Posterior vena cava (tissue), 2 donors: ENCODE results near the gene PDZD4. TPM values are rescaled to one million over a fixed set of nuclear protein-coding genes. Genes with fewer than 3 reads are reported as not detected.

Experiments used
- DNase-seq: peaks from one replicate; pipeline ENCODE4 v3.0.0-alpha.2; 2020; ENCODE audit warnings: low spot score
- intact Hi-C, 2 donors: fragments of 100-400 bp; cut with DNase I; formaldehyde crosslinking; loops; one replicate each; pipeline versions ENCODE4 v1.14.1 to v1.14.2; 2022 to 2023
- total RNA-seq, 2 donors: library from RNA; stranded (reverse); fragmentation: NEBNext Ultra II Directional; extraction: Animal tissue kit (Norgen Biotek cat#: 25700); gene quantifications; one replicate each; pipeline ENCODE4 v1.2.1, GENCODE V29; 2021
- donor health status: DM: yes; HTN: yes; CAD: no.
- donor health status: DM: yes; HTN: yes; CAD: no.

Gene PDZD4
- total RNA-seq, 2 donors from 2014 or later = 21.0 to 22.9 TPM

DNA sequence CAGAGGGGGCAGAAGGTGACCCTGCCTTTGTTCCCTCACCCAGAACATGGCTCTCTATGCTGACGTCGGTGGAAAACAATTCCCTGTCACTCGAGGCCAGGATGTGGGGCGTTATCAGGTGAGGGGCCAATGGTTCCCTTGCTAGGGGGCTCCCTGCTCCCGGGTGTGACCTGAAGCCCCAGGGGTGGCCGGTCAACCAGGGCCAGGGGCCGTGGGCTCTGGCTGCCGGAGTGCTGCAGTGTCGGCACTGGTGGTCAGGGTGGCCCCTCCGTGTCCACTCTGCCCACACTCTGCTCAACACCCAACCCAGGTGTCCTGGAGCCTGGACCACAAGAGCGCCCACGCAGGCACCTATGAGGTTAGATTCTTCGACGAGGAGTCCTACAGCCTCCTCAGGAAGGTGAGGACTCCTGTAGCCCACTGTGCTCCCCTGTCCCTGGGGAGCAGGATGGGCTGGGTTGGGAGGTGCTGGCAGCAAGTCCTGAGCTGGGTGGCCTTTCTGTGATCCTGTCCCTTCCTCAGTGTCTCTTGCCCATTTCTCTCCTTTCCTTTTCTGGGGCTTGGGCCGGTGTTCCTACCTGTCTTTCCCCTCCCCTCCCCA, 32.8 kb downstream of the PDZD4 start:
- no peak for DNase-seq
- intact Hi-C loops = loop anchor here in 1 of 2 donors (10.0 kb wide), 1 partner anchor 127 kb away; the partner anchor contains the start of gene ARHGAP4

- intact Hi-C loops = loop anchor here in 1 of 2 donors (10.0 kb wide), 1 partner anchor 130 kb away; the partner anchor contains the start of gene ARHGAP4
- no peak for DNase-seq
Observed at GRCh38 chrX:153794897-153795816, 35.2 kb downstream of the PDZD4 start.

DNA sequence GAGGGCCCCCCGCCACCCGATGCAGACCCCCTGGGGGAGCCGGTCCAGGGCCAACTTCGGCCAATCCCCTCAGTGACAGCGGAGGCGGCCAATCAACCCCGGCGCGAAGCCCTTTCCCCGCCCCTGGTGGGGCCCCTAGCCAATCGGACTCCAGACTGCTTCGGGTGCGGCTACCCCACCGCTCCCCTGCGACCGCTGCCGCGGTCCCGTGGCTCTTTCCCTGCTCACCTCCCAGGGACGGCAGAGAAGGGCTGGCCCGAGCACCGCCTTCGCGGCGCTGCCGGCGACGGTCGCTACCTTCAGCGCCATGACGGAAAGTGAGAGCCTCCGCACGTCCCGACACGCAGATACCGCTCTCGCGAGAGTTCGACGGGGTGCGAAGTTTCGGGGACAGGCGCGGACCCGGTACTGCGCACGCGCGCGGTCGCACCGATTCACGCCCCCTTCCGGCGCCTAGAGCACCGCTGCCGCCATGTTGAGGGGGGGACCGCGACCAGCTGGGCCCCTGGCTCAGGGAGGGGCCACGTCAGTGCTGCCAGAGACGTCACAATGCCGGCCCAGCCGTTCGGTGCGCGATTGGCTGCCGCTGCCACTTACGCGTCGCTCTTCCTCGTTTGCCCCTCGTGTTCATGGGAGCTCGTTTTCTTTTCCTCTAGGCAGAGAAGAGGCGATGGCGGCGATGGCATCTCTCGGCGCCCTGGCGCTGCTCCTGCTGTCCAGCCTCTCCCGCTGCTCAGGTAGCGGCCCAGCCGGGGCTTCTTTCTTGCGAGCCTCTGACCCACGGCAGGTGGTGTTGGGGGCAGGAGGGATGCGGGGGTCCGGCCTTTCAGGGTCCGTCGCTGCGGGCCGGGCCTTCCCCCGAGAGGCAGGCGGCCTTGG, 36.1 kb downstream of the PDZD4 start, which contains the start of the genes IDH3G and SSR4:
Gene IDH3G (minus strand): TSS at position 358 of the 879 bp plus-strand sequence. CDS start 49 bp downstream, at position 309.
Gene SSR4 (plus strand): TSS at position 651 of the 879 bp plus-strand sequence. CDS start 20 bp downstream, at position 671.
- peak; percentile 98 for DNase-seq
- intact Hi-C loops = loop anchor here in 1 of 2 donors (10.0 kb wide), 1 partner anchor 131 kb away; the partner anchor contains the start of gene ARHGAP4

- no peak for DNase-seq
- intact Hi-C loops = loop anchor here in 1 of 2 donors (10.0 kb wide), 1 partner anchor 132 kb away; the partner anchor contains the start of gene ARHGAP4
Observed at GRCh38 chrX:153793291-153793690, 37.1 kb downstream of the PDZD4 start.

GRCh38 chrX:153792368-153792767, 38.0 kb downstream of the PDZD4 start:
- intact Hi-C loops = loop anchor here in 1 of 2 donors (10.0 kb wide), 1 partner anchor 132 kb away; the partner anchor contains the start of gene ARHGAP4
- no peak for DNase-seq

- no peak for DNase-seq
- intact Hi-C loops = loop anchor here in 1 of 2 donors (10.0 kb wide), 1 partner anchor 134 kb away; the partner anchor contains the start of gene ARHGAP4
Observed at GRCh38 chrX:153791104-153791852, 39.1 kb downstream of the PDZD4 start.

DNA sequence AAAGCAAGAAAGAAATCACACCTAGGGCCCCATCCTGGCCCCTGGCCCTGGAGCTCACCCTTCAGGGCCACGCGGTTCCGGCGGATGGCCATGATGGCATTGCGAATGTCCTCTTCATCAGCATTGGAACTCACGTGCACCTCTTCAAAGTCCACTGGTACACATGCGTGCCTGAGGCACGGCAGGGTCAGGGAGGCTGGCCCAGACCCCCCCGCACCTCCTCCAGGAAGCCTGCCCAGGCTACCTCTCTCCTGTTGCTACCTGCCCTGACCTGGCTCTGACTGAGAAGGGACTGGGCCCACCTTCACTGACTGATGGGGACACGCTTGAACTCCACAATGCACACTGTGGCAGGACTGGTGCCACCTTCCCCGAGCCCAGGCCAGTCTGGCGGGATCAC, 40.7 kb downstream of the PDZD4 start:
- intact Hi-C loops = loop anchor here in 1 of 2 donors (10.0 kb wide), 1 partner anchor 135 kb away; the partner anchor contains the start of gene ARHGAP4

DNA sequence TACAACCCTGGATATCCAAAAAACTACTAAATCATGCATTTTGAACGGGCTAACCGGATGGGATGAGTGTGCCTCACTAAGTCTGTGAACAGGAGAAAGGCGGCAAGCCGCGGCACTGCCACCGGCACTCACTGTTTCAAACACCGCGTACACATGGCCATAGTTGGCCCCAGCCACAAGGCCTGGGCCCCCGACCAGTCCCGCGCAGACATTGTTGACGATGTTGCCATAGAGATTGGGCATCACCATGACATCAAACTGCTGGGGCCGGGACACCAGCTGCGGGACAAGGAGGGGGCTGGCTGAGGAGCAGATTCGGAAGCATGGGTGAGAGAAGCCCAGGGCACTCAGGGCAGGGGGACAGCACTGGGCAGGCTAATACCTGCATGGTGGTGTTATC, 43.7 kb downstream of the PDZD4 start:
- DNase-seq = no peak
- intact Hi-C loops = no loop called here

More for the DNA sequence above, 40.7 kb downstream of the PDZD4 start:
- no peak for DNase-seq

- DNase-seq = no peak
Observed at GRCh38 chrX:153784325-153784967, 45.9 kb downstream of the PDZD4 start.

DNA sequence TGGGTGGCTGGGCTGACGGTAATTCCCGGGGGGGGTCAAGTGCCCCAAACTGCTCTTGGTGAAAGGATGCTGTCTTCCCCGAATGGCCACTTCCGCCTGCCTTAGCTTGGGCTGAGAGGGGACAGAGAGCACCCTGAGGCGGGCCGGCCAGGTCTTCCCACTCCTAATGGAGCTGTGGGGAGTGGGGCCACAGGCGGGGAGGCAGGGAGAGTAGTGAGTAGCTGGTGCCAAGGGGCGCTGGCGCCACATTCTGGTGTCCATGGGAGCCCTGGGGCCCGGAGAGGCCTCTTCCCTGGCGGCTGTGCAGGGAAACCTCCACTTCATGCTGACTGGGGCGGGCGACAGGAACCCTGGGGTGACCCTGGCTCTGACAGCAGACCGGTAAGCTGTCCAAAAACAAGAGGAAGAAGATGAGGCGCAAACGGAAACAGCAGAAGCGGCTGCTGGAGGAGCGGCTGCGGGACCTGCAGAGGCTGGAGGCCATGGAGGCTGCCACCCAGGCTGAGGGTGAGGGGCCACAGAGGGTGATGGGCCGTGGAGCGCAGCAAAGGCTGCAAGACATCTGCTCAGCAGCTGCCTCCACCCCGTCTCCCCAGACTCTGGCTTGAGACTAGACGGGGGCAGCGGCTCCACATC, 46.8 kb downstream of the PDZD4 start:
- DNase-seq = no peak
- intact Hi-C loops = no loop called here

More at GRCh38 chrX:153784325-153784967, 45.9 kb downstream of the PDZD4 start:
- intact Hi-C loops = no loop called here

DNA sequence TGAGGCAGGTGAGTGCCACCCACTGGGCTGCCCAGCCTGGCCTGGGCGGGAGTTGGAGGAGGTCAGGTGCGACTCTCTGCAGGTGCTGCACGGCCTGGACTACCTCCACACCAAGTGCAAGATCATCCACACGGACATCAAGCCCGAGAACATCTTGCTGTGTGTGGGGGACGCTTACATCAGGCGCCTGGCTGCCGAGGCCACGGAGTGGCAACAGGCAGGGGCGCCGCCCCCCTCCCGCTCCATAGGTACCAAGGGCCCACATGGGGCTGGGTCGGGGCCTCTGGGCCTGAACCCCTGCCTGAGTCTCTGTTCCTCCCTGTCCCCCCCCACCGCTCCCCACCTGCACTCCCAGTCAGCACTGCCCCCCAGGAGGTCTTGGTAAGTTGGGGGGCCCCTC, 47.5 kb downstream of the PDZD4 start:
- DNase-seq = no peak
- intact Hi-C loops = no loop called here

DNA sequence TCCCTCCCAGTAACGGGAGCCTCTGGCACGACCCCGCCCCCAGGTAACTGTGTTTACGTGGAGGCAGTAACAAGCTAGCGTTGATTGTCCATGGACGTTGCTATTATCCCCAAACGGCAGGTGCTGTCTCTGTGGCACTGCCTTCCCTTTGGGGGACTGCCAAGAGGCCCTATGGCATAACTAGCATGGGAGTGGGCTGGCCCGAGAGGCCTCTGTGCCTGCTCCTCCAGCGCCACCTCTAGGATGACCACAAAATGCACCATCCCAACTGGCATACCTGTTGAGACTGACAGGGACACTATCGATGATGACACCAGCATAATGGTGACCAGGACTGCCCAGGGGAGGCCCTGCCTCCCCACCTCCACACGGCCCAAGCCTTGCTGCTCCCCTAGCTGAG, 48.0 kb downstream of the PDZD4 start:
- intact Hi-C loops = no loop called here

GRCh38 chrX:153781428-153782047, 48.8 kb downstream of the PDZD4 start:
- intact Hi-C loops = no loop called here
- DNase-seq = no peak

More for the DNA sequence above, 48.0 kb downstream of the PDZD4 start:
- DNase-seq = no peak

- intact Hi-C loops = no loop called here
- no peak for DNase-seq
Observed at GRCh38 chrX:153780678-153781427, 49.5 kb downstream of the PDZD4 start, which contains the start of gene SRPK3. TSS of gene SRPK3 (plus strand) at chrX:153781041. CDS start at chrX:153781087, 46 bp downstream.

DNA sequence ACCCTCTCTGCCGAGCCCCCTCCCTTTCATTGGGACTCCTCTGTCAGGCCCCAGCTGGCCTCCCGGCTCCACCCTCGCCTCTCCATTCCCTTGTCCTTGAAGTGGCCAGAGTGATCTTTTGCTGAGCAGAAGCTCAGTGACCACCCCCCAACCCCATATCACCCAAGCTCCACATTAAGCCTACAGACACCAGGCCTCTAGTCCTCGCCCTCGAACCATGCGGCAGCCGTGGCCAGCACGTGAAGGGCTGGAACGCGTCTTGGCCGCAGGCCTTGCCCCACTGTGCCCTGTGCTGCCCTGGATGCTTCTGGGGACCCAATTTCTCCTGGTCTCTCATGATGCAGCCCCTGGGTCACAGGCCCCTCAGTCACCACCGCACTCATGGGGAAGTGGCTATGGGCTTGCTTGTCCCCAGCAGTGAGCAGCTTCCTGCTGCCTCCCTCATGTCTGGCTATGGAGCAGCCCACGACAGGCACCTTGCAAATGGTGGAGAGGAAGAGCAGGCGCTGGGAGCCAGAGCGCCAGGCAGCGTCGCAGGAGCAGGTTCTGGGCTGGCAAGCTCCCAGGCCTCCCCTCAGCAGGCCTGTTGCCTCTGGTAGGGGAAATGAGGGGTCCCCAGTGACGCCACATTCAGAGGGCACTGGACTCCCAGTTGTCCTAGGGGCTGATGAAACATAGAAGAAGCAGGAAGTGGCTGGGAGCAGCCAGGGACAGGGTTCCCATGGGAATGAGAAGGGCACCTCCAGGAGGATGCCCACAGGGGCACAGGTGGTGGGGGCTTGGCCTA, 50.3 kb downstream of the PDZD4 start:
- DNase-seq = no peak
- intact Hi-C loops = loop anchor here in 1 of 2 donors (5.0 kb wide), 1 partner anchor 737 kb away; the partner anchor contains the start of gene FAM3A
